Measurements from ENCODE around the gene NEURL1B. TPM values are rescaled to one million over a fixed set of nuclear protein-coding genes. Genes with fewer than 3 reads are reported as not detected.

The NEURL1B gene
- total and polyA plus RNA-seq, 11 donors, result 11.8 to 47.1 (median 25.8) TPM

DNA sequence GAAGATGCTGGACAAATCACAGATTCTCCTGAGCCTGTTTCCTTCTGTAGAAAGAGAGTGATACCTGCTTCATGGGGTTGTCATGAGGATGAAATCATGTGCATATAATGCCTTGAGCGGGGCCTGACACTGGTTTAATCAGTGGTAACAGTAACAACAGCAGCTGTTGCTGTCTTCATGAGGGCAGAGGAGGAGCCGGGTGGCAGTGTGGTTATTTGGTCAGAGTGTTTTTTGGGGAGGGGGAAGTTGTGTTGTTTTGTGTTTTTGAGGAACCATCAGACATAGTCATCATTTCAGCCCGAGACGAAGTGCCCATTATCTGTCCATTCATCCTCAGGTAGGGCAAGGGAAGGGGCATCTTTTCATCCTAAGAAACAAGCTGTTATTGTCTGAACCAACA, 44.0 kb downstream of the NEURL1B start:
- Histone ChIP-seq H3K4me3 (no peak overlapping the region), H3K36me3 (peaks cover 0 to 68% (median 47%) of the 10 kb centered on the region in 9 donors), H3K27me3 (no peaks in the 10 kb centered on the region), H3K4me1 (peaks cover 2 to 75% (median 46%) of the 10 kb centered on the region in 12 donors), H3K9me3 (no peaks in the 10 kb centered on the region), H3K27ac (peak overlapping the region in 3 of 12 donors; percentile 24 to 83 (median 29))
- intact Hi-C loops (cut with DNase I), result loop anchor here in 1 of 10 donors (5.0 kb wide), 1 partner anchor 38 kb away; no protein-coding TSS in a partner anchor
- no peak for ATAC-seq
- DNase-seq, result no peak
- 81 to 98% (median 90%) methylated on average over 4 of the region's 4 CpGs for WGBS, 4 donors
- no peak for TF ChIP-seq POLR2A (IDR thresholded peaks at IDR 0.05)

DNA sequence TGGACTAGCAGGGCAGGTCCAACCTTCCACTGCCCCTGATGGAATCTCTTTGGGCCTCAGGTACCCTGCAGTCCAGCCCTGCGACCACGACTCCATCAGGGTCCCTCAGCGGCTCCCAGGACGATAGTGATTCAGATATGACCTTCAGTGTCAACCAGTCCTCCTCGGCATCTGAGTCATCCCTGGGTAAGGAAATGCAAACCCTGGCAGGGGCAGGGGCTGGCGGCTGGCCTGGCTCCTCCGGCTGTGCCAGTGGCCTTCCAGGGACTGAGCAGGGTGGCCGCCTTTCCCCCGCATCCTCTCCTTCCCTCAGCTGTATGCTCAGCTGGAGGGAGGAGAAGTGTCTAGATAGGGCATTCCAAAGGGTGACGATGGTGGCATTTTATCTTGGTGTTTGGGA, 45.0 kb downstream of the NEURL1B start:
- Histone ChIP-seq H3K36me3 (peaks cover 0 to 69% (median 47%) of the 10 kb centered on the region in 9 donors), H3K4me1 (peaks cover 2 to 74% (median 48%) of the 10 kb centered on the region in 12 donors), H3K27ac (peak overlapping the region in 7 of 12 donors; percentile 13 to 83 (median 39)), H3K27me3 (no peaks in the 10 kb centered on the region), H3K4me3 (no peak overlapping the region), H3K9me3 (no peaks in the 10 kb centered on the region)
- no peak for ATAC-seq
- intact Hi-C loops (cut with DNase I), result loop anchor here in 1 of 10 donors (5.0 kb wide), 1 partner anchor 39 kb away; no protein-coding TSS in a partner anchor
- TF ChIP-seq POLR2A (IDR thresholded peaks at IDR 0.05), result no peak
- TF ChIP-seq, protein P1, sequence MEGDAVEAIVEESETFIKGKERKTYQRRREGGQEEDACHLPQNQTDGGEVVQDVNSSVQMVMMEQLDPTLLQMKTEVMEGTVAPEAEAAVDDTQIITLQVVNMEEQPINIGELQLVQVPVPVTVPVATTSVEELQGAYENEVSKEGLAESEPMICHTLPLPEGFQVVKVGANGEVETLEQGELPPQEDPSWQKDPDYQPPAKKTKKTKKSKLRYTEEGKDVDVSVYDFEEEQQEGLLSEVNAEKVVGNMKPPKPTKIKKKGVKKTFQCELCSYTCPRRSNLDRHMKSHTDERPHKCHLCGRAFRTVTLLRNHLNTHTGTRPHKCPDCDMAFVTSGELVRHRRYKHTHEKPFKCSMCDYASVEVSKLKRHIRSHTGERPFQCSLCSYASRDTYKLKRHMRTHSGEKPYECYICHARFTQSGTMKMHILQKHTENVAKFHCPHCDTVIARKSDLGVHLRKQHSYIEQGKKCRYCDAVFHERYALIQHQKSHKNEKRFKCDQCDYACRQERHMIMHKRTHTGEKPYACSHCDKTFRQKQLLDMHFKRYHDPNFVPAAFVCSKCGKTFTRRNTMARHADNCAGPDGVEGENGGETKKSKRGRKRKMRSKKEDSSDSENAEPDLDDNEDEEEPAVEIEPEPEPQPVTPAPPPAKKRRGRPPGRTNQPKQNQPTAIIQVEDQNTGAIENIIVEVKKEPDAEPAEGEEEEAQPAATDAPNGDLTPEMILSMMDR (IDR thresholded peaks at IDR 0.05), result no peak
- 75 to 86% (median 84%) methylated on average over 10 of the region's 10 CpGs for WGBS, 4 donors
- DNase-seq, result no peak

- no peak for ATAC-seq
- Histone ChIP-seq H3K27ac (peak overlapping the region in 9 of 12 donors; percentile 7 to 83 (median 52)), H3K4me3 (no peak overlapping the region), H3K9me3 (no peaks in the 10 kb centered on the region), H3K36me3 (peaks cover 0 to 67% (median 47%) of the 10 kb centered on the region in 9 donors), H3K4me1 (peaks cover 2 to 70% (median 53%) of the 10 kb centered on the region in 12 donors), H3K27me3 (no peaks in the 10 kb centered on the region)
- 76 to 89% (median 84%) methylated on average over 17 to 37 of the region's 37 CpGs for WGBS, 4 donors
- DNase-seq, result no peak
- intact Hi-C loops (cut with DNase I), result loop anchor here in 1 of 10 donors (5.0 kb wide), 1 partner anchor 39 kb away; no protein-coding TSS in a partner anchor
- TF ChIP-seq, protein P1 (IDR thresholded peaks at IDR 0.05), result no peak
- TF ChIP-seq POLR2A (IDR thresholded peaks at IDR 0.05), result no peak
Observed at GRCh38 chr5:172686539-172687390, 45.7 kb downstream of the NEURL1B start.

DNA sequence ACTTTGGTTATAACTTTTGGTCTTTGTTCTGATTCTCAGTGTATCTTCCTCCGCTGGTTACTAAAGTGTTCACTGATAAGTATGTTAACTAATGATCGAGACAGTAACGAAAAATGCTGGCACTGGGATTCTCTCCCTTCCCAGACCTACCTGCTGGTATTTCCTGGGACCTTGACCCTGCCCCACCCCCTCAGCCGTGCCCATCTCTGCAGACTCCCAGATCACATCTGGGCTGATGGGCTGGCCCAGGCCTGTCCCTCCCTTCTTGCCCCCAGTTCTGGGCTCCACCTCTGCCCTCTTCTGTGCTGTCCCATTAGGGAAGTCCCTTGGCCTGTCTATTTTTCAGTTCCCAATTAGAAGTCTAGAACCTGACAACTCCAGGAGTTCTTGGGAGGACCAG, 46.9 kb downstream of the NEURL1B start:
- no peak for ATAC-seq
- Histone ChIP-seq H3K4me3 (no peak overlapping the region), H3K4me1 (peaks cover 2 to 79% (median 65%) of the 10 kb centered on the region in 12 donors), H3K27me3 (no peaks in the 10 kb centered on the region), H3K36me3 (peaks cover 0 to 67% (median 47%) of the 10 kb centered on the region in 9 donors), H3K9me3 (no peaks in the 10 kb centered on the region), H3K27ac (peak overlapping the region in 11 of 12 donors; percentile 9 to 89 (median 74))
- no peak for DNase-seq
- intact Hi-C loops (cut with DNase I), result loop anchor here in 1 of 10 donors (5.0 kb wide), 1 partner anchor 41 kb away; no protein-coding TSS in a partner anchor
- WGBS, 4 donors, result 52 to 85% (median 76%) methylated on average over 4 of the region's 4 CpGs
- no peak for TF ChIP-seq POLR2A (IDR thresholded peaks at IDR 0.05)
- TF ChIP-seq, protein P1 (IDR thresholded peaks at IDR 0.05), result no peak

Measured in heart left ventricle (tissue), 16 donors.